NCI-H128 (cell line): ENCODE data around the gene SIRPB2.

Source experiments
- DNase-seq: peaks from one replicate; lab custom pipeline; 2025; ENCODE audit not compliant: unreplicated experiment; lab: John Stamatoyannopoulos, UW

The SIRPB2 gene

DNA sequence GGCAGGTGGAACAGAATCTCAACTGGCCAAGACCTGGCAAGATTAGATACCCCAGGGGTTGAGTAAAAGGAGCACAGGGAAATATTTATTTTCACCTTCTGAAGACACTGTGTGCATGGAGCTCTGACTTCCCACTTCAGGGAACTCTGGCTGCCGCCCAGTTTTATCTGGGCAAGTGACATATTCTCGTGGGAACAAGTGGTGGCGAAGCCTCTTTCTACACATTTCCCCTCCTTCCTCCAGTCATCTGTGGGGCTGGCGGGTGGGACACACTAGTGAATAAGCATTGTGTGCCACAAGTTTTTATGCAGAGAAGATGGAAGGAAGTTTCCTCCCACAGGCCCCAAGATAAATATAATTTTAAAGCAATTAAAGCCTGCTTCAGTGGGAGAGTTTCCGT is 48.1 kb downstream of the SIRPB2 start:
- no peak for DNase-seq

DNA sequence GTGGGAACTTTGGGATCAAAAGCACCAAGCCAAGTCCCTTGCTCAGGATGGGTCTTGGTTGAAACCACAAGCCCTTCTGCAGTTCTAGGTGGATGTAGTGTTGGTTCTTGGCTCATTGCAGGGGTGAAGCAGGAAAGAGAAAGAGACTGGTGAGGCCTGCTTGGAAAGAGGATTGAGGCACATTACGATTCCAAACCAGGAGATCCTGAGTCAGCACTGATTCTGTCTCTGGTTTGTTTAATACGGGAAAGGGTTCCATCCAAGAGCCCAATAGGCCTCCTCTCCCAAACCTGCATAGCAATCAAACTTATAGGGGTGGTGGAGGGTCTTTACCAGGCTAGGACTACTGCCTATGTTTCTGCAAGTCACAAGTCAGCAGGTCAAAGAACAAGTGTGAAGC is 48.9 kb downstream of the SIRPB2 start:
- DNase-seq = no peak

DNA sequence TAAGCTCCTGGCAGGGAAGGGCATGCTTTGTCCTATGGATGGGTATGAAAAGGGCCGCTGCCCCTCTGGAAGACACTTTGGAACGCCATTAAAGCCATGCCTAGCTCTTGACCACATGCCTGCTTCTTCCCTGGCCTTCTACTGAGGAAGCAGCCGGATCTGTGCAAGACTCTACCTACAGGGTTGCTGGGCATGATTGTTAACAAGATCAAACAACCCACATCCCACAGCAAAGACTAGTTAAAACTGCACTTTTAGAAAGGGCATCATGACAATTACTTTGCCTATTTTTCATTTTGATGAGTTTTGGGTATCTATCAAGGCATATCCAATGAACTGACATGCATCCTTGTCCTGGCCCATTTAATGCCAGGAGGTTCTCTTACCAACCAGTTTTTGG is 50.1 kb downstream of the SIRPB2 start:
- DNase-seq = no peak

DNA sequence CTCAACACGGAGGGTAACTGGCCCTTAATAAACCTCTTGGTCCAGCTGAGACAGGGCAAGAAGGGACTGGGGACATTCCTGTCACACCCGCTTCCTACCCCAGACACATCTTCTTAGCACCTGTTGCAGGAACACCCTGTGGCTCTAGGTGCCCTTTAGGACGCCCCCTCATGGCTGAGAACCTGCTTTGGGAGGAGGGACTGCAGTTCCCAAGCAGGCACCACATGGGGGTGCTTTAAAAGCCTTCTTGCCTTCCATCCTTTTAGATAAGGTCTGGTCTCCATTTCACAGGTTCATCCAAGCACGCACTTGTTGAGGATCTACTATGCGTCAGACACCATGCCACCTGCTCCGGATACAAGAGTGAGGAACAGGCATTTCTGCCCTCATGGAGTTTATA is 51.2 kb downstream of the SIRPB2 start:
- DNase-seq = no peak

DNA sequence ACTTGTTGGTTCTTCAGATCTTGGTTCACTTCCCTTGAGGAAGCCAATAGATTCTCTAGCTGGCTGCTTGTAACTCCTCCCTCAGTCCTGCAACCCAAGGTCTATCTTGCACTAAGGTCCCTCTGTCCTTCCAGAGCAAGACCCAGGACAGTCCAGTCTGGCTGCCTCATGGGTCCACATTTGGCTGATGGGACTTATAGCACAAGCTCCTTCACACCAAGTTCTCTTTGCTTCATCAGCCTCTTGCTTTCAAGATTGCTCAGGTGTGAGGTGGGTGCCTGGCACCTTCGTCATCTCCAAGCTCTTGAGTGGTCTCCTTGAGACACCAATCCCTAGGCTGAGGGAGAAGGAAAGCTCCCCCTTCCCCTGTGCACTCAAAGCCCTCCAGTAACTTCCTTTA is 52.9 kb downstream of the SIRPB2 start:
- no peak for DNase-seq

DNA sequence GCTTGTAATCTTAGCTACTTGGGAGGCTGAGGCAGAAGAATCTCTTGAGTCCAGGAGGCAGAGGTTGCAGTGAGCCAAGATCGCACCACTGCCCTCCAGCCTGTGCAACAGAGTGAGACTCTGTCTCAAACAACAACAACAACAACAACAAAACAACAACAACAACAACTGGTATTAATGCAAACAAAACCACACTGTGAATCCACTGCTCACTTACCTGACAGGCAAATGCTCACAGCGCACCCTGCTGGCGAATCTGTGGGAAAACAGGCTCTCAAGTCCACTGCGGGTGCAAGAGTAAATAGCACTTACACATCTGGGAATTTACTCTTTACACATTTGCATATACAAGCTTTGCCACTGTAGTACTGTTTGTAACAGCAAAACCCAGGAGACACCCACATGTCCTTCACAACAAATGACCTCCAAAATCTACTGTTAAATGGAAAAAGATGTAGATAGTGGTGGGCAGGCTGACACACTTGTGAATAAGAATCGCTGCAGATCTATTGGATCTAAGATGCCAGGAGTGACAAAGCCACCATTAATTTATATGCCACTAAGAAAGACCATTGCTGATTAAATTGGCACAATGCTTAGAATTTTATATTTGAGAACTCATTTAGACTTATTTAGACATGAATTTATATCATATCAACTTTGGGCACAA is 53.9 kb downstream of the SIRPB2 start:
- peak; percentile 50 for DNase-seq

DNA sequence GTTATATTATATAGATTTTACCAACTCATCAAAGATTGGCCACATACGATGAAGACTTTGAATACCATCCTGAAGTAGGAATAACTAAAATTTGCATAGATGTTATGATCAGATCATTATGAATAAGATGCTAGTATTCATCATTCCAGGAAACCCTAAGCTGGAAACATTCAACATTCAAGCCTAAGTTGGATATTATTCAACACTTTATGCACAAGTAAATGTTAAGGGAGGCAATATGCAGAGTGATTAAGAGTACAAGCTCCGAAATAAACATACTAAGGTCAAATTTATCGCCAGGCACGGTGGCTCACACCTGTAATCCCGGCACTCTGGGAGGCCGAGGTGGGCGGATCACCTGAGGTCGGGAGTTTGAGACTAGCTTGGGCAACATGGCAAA is 55.0 kb downstream of the SIRPB2 start:
- DNase-seq = no peak

DNA sequence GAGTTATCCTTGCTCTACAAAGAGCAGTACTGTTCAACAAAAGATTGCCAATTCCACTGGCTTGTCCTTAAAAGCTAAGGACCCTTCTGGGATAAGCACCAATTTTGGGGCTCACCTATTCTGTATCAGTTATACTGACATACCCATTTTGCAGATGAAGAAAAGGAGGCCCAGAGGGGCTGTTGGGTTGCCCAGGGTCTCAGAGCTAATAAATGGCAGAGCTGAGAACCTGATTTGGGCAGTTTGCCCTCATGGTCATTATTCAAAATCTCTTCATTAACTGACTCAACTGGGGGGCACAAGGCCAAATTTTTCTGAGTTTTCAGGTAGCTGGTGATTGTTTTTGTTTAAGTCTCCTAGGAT is 55.9 kb downstream of the SIRPB2 start:
- DNase-seq = no peak

DNA sequence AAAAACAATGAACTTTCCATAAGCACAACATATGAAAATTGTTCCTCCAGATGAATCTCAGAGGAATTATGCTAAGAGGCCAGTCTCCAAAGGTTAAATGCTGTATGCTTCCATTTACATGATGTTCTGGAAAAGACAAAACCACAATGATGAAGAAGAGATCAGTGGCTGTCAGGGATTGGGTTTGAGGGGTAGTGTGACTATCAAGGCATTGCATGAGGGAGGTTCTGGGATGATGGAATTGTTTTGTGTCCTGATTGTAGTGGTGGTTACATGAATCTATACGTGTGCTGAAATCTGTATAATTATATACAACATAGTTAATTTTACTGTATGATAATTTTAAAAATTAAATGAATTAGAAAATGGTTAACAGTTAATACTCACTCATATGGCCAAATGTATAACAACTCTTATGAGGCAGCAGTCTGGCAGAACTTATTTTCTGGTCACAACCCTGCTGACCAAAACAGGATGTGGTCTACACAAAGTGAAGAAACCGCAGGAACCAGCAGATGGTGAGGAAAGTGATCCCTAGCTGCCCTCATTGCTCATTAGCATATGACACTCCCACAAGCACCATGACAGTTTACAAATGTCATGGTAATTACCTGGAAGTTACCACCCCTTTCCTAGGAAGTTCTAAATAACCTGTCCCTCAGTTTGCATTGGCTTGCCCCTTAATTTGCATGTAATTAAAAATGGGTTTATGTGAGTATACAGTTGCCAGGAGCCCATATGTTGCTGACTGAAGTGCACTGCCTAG is 56.5 kb downstream of the SIRPB2 start:
- no peak for DNase-seq

DNA sequence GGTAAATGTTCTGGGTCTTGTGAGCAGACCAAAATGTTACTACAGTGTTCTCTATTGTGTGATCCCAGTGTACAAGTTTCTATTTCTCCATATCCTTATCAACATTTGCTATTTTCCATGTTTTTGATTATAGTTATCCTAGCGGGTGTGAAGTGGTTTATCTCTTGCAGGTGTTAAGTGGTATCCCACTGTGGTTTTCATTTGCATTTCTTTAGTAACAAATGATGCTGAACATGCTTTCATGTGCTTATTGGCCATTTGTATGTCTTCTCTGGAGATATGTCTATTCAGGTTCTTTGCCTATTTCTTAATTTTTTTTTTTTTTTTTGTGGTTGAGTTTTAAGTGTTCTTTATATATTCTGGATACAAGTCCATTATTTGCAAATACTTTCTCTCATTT is 60.1 kb downstream of the SIRPB2 start:
- DNase-seq = no peak

DNA sequence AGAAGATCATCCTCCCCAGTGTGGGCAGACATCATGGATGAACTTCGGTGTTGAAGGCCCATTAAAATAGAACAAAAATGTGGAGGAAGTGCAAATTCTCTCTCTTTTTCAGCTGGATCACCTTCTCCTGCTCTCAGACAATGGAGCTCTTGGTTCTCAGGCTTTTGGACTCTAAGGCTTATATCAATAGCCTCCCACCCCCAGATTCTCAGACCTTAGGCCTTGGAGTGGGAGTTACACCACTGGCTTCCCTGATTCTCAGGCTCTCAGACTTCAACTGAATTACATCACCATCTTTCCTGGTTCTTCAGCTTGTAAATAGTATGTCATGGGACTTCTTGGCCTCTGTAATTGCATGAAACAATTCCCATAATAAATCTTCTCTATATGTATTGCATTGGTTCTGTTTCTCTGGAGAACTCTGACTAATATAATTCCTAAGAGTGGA is 61.2 kb downstream of the SIRPB2 start:
- DNase-seq = no peak

DNA sequence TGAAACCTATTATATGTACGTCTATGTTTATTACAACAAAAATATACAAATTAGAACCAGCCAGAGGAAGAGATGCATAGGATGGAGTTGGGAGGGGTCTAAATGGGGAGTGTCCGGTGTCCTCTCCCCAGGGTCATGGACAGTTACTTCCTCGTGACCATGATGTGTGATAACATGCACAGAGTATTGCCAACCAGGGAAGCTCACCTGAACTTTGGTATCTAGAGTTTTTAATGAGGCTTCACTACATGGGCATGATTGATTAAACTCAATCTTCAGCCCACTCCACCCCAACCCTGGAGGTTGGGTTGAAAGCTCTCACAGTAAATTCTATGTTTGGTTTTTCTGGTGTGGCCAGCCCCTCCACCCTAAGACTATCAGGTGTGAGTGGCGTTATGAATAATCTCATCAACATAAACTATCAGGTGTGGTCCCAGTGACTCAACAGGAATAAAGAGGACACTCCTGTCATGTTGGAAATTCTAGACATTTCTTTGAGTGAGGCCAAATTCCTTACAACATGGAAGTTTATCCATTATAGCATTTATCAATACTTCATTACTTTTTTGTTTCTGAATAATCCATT is 62.0 kb downstream of the SIRPB2 start:
- no peak for DNase-seq

DNA sequence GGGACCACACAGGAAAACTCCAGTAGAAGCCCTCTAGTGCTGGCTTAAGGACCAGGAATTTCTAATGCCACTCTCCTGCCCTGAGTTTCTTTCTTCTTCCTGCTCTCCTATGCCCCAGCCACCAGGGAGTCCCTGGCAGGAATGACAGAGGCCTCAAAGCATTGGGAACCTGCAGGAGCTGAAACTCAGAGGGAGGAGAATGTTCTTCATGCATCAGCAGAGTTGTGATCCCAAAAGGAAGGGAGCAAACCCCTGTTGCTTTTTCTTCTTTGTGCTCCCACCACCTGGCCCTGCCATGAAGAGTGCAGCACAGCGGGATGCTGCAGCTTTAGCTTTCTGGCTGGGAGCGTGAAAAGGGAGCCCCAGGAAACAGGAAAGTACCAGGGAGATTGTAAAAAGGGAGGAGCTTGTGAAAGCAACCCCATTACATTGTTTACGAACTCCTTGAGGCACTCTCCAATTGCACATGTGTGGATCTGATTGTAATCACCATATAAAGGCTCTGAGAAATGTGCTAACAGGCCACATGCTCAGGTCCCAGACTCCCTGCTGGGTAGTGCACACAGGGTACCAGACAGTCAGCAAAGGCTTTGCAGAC is 63.7 kb downstream of the SIRPB2 start:
- peak; percentile 94 for DNase-seq

DNA sequence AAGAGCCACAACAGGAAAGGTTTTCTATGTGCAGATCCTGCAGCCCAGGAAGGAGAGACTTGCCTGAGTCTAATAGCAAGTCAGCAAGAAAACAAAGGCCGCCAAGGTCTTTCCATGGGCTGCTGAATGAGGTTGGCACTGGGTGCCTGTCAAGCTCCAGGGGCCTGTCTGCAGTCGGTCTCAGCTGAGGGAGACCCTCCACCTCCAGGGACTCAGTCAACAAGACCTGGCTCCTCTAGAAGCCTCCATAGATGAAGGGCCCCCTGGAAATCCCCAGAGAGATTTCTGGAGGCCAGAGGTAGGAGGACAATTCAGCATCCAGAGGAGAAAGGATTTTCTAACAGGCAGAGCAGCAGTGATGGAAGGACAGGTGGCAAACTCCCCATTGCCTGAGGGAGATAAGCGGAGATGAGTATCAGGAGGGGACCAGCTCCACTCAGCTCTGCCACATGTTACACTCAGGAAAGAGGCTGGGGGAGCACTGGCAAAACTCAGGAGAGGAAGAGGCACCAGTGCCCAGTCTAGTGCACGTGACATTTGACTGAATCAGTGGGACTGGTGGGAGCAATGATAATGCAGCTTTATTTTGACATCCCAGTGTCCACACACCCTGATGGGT is 64.9 kb downstream of the SIRPB2 start:
- no peak for DNase-seq
